GM23338 (cell line): ENCODE data around the gene ZFP92.

ENCODE experiments used
- CREB1 ChIP-seq: fragments of 250-450 bp; sonication (Bioruptor Pico); IDR thresholded peaks from 2 replicates; pipeline ENCODE4 v1.5.0; 2020; ENCODE audit warnings: low read depth, mild to moderate bottlenecking, moderate library complexity
- EZH2 ChIP-seq: fragments of 200-600 bp; sonication (generic); IDR thresholded peaks from one replicate; pipeline ENCODE4 v1.8.0; 2017; ENCODE audit warnings: antibody characterized with exemption, mild to moderate bottlenecking, low read depth; ENCODE audit not compliant: unreplicated experiment
- EZH2phosphoT487 ChIP-seq: fragments of 200-600 bp; sonication (generic); IDR thresholded peaks from one replicate; pipeline ENCODE4 v1.8.1; 2018; ENCODE audit warnings: antibody characterized with exemption; ENCODE audit not compliant: unreplicated experiment
- JUNB ChIP-seq: IDR thresholded peaks from one replicate; pipeline ENCODE4 v1.6.1; 2016; ENCODE audit warnings: antibody characterized with exemption; ENCODE audit not compliant: unreplicated experiment
- NANOG ChIP-seq: IDR thresholded peaks from 2 replicates; pipeline ENCODE4 v1.6.1; 2016; ENCODE audit warnings: antibody characterized with exemption, borderline replicate concordance
- POLR2AphosphoS5 ChIP-seq: IDR thresholded peaks from 2 replicates; pipeline ENCODE4 v1.6.1; 2016; ENCODE audit warnings: antibody characterized with exemption, low read depth
- ZNF114 ChIP-seq: fragments of 250-450 bp; sonication (Bioruptor Pico); IDR thresholded peaks from 2 replicates; pipeline ENCODE4 v1.5.0; 2020; ENCODE audit warnings: mild to moderate bottlenecking, moderate library complexity
- ZNF331 ChIP-seq: fragments of 250-450 bp; sonication (Bioruptor Pico); IDR thresholded peaks from 2 replicates; pipeline ENCODE4 v1.5.0; 2020; ENCODE audit warnings: low read depth, mild to moderate bottlenecking, moderate library complexity
- TF ChIP-seq, protein P1 (sequence below), 2 experiments: fragments of 200-600 bp in 1 of 2; sonication (generic) in 1 of 2; conservative IDR thresholded peaks; 2 replicates each; pipeline versions ENCODE4 v1.5.1 to v1.6.1; 2016 to 2017; ENCODE audit warnings: antibody characterized with exemption in 2 of 2, low read depth in 2 of 2, mild to moderate bottlenecking in 2 of 2, moderate library complexity in 1 of 2
- TF ChIP-seq, protein P2 (sequence below): IDR thresholded peaks from one replicate; pipeline ENCODE4 v1.6.1; 2018; ENCODE audit warnings: antibody characterized with exemption; ENCODE audit not compliant: unreplicated experiment
- TF ChIP-seq, protein P3 (sequence below): IDR thresholded peaks from 2 replicates; pipeline ENCODE4 v1.6.1; 2016; ENCODE audit warnings: antibody characterized with exemption

DNA sequence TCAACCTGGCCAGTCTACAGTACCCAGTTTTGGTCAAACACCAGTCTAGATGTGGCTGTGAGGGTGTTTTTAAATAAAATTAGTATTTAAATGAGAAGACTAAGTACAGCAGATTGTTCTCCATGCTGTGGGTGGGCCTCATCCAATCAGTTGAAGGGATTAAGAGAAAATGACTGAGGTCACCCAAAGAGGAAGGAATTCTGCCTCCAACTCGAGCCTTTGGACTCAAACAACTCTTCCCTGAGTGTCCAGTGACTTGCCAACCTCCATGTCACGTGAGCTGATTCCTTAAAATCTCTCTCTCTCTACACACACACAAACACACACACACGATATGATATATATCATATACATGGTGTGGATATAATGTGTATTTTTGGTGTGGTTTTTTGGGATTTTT is 24.6 kb downstream of the ZFP92 start:
- TF ChIP-seq, protein P1, sequence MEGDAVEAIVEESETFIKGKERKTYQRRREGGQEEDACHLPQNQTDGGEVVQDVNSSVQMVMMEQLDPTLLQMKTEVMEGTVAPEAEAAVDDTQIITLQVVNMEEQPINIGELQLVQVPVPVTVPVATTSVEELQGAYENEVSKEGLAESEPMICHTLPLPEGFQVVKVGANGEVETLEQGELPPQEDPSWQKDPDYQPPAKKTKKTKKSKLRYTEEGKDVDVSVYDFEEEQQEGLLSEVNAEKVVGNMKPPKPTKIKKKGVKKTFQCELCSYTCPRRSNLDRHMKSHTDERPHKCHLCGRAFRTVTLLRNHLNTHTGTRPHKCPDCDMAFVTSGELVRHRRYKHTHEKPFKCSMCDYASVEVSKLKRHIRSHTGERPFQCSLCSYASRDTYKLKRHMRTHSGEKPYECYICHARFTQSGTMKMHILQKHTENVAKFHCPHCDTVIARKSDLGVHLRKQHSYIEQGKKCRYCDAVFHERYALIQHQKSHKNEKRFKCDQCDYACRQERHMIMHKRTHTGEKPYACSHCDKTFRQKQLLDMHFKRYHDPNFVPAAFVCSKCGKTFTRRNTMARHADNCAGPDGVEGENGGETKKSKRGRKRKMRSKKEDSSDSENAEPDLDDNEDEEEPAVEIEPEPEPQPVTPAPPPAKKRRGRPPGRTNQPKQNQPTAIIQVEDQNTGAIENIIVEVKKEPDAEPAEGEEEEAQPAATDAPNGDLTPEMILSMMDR (conservative IDR thresholded peaks at IDR 0.05; ENCODE audit: low read depth in 2 of 2): no peak
- TF ChIP-seq CREB1 (CRISPR knock-in tag): no peak
- TF ChIP-seq EZH2: no peak
- TF ChIP-seq, protein P2, sequence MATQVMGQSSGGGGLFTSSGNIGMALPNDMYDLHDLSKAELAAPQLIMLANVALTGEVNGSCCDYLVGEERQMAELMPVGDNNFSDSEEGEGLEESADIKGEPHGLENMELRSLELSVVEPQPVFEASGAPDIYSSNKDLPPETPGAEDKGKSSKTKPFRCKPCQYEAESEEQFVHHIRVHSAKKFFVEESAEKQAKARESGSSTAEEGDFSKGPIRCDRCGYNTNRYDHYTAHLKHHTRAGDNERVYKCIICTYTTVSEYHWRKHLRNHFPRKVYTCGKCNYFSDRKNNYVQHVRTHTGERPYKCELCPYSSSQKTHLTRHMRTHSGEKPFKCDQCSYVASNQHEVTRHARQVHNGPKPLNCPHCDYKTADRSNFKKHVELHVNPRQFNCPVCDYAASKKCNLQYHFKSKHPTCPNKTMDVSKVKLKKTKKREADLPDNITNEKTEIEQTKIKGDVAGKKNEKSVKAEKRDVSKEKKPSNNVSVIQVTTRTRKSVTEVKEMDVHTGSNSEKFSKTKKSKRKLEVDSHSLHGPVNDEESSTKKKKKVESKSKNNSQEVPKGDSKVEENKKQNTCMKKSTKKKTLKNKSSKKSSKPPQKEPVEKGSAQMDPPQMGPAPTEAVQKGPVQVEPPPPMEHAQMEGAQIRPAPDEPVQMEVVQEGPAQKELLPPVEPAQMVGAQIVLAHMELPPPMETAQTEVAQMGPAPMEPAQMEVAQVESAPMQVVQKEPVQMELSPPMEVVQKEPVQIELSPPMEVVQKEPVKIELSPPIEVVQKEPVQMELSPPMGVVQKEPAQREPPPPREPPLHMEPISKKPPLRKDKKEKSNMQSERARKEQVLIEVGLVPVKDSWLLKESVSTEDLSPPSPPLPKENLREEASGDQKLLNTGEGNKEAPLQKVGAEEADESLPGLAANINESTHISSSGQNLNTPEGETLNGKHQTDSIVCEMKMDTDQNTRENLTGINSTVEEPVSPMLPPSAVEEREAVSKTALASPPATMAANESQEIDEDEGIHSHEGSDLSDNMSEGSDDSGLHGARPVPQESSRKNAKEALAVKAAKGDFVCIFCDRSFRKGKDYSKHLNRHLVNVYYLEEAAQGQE: no peak
- TF ChIP-seq, protein P3, sequence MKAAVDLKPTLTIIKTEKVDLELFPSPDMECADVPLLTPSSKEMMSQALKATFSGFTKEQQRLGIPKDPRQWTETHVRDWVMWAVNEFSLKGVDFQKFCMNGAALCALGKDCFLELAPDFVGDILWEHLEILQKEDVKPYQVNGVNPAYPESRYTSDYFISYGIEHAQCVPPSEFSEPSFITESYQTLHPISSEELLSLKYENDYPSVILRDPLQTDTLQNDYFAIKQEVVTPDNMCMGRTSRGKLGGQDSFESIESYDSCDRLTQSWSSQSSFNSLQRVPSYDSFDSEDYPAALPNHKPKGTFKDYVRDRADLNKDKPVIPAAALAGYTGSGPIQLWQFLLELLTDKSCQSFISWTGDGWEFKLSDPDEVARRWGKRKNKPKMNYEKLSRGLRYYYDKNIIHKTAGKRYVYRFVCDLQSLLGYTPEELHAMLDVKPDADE: no peak
- TF ChIP-seq POLR2AphosphoS5: no peak
- TF ChIP-seq EZH2phosphoT487: no peak
- TF ChIP-seq JUNB: no peak
- no peak for TF ChIP-seq NANOG
- no peak for TF ChIP-seq ZNF114 (CRISPR knock-in tag)
- no peak for TF ChIP-seq ZNF331
